ENCODE data around the gene PROM1. TPM values are rescaled to one million over a fixed set of nuclear protein-coding genes. Genes with fewer than 3 reads are reported as not detected.

Gene PROM1
- polyA plus RNA-seq, 1 donor = 44.6 TPM

DNA sequence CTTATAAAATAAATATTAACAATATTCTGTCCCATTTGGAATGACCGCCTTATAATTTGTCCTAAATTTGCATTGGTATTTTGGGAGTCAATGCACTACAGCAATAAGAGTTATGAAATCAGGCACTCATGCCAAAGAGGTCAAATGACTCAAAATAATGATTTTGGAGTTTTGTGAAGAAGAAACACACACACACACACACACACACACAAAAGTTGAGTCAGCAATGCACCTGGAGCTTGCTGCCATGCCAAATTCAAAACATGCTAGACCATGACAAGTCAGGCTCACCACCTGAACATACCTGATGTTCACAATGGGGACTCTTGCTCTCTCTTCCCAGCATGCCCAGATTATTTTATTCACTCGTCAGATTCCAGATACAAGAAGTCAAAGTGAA lies 56.7 kb downstream of the PROM1 start:
- no peak for DNase-seq

DNA sequence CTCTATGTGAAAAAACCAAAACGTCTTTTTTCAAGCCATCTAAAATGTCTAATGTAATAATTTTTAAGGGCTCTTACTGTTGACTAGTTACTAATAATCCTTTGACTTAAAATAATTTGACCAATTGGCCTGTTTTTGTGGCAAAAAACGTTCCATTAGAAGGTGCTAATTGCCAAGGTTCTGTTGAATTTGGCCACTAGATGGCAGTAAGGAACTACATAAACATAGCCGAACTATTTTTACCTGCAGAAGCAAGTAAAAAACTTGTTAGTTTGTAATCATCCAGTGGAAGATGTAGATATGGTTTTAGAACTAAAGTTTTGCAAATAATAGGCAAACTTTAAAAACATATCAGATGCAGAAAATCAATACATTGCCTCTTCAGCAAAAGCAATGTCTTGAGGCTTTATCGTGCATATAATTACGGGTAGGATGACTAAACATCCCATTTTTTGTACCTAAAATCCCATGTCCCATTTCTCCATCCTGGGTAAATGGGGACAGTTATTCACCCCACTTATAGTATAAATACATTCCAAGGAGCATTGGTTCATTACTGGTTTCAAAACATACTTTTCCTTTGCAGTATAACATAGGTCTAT lies 57.6 kb downstream of the PROM1 start:
- DNase-seq = peak; percentile 61

DNA sequence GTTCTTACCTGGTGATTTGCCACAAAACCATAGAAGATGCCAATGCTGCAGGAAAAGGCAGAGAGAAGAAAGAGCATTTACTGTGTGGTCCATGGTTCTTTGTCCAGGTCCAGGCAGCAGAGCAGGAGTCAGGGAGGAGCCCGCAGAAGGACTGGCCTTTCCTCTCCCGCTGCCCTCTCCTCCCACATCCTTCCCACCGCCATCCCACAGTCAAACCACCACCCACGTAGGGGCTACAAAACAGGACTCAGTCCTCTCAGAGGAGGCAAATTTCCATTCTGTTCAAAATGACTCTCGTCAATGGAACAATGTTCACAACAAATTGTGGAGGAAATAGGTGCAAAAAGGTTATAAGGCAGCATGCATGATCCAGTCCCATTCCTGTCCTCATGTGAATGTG lies 58.6 kb downstream of the PROM1 start:
- DNase-seq = no peak

DNA sequence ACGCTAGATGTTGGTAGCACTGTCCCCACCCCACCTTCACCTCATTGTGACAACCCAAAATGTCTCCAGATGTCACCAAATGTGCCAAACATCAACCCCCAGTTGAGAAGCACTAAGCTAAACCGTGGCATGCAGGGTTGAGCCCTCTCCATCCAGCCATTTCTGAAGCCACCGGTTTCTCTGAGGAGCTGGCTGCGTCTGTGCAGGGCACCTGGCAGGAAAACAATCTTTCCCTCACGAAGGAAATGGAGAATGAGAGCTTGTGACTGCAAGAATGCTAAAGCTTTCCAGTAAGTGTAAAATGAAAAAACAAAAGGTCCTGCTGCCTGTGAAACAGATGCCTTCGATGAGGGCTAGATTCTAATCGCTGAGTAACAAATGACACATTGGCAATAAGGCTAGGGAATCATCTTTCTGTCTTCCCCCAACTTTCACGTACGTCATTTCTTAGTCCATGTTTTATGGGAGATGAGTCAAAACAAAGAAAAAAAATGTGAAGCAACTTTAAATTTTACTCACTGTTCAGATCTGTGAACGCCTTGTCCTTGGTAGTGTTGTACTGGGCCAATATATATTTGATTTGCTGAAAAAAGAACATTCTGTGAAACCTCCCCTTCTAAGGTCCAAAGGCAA lies 59.9 kb downstream of the PROM1 start:
- DNase-seq = no peak

DNA sequence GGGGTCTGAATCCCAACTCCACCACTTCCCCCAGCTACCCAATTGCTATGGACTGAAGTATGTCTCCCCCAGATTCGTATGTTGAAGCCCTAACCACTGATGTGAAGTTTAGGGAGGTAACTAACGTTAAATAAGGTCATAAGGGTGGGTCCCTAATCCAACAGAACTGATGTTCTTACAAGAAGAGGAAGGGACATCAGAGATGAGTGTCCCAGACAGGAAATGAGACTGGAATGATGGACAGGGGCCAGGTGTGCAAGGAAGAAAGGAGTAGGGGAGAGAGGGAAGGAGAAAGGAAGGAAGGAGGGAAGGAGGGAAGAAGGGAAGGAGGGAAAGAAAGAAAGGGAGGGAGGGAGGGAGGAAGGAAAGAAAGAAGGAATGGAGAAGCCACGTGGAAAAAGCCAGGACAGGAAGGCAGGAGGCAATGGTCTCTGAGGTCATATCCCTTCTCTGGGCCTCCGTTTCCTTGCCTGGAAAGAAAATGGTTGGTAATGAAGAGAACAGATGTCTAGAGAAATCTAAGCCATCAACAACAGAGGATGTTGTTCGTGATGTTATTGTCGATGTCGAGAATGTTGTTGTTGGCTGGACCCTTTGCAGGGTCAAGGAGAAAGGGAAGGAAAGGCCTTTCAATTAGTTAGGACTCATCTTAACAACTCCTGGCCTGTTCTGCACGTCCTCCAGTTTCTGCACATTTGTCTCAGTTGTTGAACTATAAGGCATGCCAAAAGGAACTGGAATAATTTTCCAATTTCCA lies 61.8 kb downstream of the PROM1 start:
- no peak for DNase-seq

DNA sequence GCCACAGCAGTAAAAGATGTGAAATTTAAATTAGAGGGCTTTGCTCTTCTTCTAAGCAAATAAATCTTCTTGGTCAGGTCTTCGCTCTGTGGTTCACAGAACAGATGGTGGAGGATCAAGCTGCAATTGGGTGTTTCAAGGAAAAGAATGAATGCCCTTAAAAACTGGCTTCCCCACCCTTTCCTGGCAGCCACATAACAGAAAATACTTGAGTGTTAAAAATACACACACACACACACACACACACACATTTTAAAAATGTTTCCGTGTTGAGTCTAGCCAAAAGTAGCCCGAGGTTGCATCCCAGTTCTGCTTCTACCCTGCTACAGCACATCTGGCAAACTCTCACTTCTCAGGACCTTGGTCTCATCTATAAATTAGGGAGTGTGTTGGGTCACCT lies 64.2 kb downstream of the PROM1 start:
- no peak for DNase-seq

DNA sequence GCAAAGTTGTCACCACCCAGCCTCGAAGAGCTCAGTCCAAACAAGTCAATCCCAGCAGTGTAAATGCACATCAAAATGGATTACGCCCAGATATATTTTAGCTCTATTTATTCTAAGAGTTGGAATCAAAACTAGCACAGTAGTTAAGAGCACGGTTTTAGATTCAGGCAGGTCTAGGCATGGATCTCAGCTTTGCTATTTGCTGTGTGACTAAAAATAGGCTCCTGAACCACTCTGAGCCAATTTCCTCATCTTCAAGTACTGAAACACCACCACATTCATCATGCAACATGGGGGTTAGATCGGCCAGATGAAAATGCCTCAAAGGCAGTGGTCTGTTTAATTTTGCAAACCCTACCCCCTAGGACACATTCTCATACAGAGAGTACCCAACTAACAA lies 65.0 kb downstream of the PROM1 start:
- no peak for DNase-seq

DNA sequence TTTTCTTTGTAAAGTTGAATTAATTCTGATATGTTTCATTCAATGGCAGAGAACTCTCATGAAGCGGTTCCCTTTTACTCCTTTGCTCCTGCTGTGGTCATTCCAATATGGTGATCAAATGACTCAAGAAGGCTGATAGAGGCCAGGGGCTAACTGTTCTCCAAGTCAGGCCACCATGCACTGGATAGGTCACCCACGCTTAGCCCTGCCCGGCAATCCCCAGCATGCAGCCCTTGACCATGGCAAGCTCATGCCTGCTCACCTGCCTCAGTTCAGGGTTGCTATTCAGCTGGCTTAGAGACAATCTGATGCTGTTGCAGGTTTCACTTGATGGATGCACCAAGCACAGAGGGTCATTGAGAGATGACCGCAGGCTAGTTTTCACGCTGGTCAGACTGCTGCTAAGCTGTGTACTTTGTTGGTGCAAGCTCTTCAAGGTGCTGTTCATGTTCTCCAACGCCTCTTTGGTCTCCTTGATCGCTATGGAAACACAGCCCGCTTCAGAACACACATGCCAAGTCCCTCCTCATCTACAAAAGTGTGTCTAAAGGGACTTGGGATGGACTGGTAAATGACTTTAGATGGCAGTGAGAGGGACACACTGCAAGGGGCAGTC lies 65.7 kb downstream of the PROM1 start:
- DNase-seq = no peak

DNA sequence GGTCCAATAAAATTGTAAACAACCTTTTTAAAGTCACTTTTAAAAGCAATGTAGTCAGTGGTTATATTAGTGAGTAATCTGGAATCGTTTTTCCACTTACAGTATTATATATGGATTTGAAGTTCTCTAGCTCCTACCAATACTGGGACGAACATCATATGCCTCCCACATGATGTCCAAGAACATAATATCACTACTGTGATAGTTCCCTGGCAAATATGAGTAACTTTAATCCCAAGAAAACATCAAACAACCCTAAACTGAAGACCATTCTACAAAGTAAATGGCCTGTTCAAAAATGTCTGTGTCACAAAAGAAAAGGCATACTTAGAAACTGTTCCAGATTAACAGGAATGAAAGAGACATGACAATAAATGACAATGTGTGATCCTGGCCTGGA lies 67.3 kb downstream of the PROM1 start:
- no peak for DNase-seq

DNA sequence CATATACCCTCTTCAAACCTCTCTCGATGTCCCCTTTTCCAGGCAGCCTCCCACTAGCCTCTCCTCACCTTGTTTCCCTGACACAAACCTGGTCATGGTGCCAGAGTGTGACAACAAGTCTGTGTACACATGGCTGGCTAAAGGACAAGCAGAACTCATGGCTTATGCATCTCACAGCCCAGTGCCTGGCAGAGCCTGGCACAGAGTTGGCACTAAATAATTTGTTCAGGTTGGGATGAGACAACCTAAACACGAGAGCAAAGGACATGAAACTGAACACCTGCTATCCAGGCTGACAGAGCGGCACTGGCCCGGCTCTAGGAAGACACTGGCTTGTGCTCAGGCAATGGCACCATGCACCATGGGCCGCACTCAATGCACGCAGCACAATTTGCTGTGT lies 72.7 kb downstream of the PROM1 start:
- no peak for DNase-seq

DNA sequence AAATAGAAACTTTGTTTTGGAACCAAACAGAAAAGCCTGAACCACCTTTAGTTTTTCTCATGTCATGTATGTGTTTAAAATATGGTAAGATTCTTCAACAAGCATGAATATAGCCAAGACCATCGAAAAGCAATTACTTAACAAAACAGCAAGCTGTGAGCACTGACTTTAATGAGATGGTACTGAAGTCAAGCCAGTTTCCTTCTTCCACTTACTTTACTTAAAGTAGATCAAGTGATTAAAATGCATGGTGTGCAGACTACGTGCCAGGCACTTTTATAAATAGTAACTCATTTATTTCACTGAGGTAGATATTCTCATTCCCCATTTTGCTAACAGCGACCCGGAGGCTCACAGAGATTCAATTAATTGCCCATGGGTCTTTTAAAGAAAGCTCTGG lies 74.7 kb downstream of the PROM1 start:
- DNase-seq = no peak

DNA sequence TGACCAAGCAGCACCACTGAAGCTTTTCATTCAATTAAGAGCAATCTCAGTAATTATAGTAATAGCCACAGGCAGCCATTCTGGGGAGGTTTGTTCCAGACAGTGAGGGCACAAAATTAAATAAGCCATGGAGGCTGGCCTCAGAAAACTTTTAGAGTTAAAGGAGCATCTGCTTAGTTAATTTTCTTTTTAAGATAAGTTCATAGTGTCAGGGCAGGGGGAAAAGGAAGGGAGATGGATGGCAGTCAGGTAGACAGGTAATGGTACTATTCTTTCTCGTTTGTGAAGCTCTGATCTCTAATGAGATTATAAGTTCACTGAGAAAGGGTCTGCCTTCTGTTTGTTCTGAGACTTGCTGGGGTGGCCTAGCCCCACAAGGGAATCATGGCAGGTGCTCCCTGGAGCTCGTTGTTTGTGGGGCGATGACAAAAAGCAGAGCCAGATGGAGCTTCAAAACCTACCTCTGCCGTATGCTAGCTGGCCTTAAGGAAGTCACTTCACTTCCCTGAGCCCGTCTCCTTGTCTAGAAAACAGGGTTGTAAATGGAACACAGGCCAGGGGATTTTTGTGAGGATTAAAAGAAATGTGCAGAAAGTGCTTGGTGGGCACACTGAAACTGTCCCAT lies 76.2 kb downstream of the PROM1 start:
- DNase-seq = no peak

DNA sequence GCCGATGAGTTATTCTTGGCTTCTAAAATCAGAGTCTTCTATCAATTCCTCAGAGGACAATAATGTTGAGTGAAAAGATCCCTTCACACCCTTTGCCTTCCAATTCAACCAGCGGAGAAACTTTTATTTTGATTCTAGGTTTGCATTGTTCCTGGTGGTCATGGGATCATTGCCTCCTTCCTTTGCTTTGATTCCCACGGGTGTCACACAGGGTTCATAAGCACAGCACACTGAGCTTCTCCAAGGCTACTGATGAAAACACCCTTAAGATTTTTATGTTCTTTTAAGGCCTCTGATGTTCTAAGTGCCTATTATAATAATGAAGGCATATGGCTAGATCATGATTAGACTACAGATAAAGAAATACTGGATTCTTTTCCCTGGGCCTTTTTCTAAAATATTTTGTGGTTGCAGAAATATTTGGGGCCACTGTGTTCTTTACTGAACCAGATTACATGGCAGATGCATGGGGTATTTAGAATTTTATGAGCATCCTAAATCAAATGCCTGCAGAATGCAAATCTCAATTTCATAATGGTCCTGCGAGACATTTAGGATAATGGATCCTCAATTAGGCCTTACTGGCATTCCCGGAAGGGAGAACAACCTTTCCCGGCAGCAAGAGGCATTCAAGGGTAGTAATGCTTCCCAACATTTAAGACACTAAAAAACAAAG lies 76.9 kb downstream of the PROM1 start:
- DNase-seq = no peak

DNA sequence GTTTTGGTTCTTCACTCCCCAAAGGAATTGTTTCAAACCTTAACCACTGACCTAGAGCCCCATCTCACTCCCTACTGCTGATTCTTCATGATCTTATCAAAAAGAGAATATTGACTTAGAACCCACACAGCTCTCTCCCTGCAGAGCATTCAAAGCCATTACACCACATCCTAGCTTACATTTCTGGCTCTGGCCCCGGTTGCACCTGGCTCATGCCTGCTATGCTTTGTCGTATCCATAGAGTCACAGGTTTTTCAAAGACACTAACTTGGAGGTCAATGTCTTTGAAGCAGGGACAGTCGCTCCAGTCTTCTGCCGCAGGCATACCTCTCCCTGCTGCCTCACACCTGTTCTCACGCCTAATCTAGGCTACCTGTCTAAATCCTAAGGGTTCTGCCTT lies 78.1 kb downstream of the PROM1 start:
- DNase-seq = no peak

DNA sequence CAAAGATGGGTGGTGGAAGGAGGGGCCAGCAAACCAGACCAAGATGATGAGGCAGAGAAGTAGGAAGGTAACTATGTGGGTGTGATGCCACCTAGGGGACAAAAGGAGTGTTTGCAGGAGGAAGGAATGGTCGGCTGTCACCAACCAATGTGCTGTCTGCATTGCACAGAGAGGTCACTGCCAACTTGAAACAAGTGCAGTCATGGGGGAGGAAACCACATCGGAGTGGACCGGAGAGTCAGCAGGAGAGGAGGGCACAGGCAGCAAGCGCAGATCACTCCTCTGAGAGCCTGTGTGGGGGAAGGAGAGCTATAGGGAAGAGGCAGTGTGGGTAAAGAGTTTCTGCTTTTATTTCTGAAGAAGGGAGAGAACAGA lies 82.4 kb downstream of the PROM1 start:
- peak; percentile 72 for DNase-seq

DNA sequence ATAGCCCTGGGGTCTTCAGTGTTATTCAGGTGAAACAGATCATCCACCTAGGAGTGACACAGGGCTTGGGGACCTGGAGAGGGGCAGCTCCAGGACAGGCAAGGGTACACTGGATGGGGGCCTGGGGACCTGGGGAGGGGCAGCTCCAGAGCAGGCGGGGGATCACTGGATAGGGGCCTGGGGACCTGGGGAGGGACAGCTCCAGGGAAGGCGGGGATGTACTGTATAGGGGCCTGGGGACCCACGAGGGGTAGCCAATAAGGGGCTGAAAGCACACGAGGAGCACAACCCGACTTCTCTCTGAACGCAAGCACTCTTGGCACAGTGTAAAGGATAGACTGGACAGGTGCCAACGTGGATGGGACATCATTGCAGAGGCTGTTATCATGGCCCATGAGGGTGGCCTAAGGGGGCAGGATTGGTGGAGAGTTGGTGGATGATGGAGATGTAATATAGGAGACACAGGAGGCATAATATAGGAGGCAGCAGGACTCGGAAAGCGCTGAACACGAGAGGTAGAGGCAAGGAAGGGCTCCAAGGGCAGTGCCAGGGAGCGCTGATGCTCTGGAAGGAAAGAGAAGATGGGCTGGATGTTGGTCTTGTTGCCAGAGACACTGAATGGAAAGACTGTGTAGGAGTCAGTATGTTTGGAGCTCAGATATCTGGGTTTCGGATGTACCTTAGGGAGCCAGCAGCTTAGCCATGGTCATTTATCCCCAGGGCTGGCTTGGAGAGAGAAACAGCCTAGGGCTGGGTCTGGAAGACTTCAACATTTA lies 82.9 kb downstream of the PROM1 start:
- no peak for DNase-seq

DNA sequence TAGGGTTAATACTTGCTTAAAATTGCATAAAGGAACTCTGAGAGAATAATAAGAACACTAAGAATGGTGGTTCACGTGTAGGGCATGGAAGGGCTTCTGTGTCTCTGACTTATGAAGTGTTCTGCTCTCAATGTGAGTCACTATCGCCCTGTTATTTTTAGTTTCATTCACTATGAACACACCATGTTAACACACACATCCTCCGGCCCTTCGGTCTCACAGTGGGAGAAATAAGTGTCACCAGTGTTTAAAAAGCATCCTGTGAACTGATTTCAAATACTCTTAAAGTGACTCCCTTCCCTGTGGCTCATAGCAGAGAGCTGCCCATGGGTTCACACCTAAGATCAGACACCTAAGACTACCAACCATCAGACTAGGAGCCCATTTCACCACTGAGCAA lies 87.0 kb downstream of the PROM1 start:
- DNase-seq = no peak

DNA sequence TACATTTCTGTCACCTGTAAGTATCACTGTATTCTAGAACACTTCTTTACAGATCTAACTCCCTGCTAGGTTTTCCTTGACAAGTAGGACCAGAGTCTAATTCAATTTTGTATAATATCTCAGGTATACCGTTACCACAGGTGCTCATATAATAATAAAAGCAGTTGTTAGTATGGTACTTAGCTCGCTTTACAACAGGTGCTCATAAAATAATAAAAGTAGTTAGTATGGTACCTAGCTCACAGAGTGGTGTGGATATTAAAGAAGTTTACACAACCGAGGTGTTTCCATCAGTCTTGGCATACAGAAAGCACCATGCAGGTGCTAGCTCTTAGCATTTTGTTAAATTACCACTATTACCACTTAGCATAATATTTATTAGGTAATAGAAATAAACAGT lies 88.0 kb downstream of the PROM1 start:
- DNase-seq = no peak

DNA sequence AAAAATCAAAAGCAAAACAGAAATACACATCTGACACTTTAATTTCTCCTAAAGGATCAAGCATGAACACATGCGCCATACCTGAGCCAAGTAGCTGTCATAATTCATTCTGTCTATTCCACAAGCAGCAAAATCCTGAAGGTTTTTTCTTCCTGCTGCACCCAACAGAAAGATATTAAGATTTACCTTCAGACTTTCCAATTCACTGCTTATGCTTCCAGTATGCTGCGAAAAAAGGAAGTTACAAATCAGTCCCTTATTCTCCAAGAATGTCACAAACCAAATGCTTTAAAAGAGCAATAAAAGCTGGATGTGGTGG lies 91.7 kb downstream of the PROM1 start:
- no peak for DNase-seq

DNA sequence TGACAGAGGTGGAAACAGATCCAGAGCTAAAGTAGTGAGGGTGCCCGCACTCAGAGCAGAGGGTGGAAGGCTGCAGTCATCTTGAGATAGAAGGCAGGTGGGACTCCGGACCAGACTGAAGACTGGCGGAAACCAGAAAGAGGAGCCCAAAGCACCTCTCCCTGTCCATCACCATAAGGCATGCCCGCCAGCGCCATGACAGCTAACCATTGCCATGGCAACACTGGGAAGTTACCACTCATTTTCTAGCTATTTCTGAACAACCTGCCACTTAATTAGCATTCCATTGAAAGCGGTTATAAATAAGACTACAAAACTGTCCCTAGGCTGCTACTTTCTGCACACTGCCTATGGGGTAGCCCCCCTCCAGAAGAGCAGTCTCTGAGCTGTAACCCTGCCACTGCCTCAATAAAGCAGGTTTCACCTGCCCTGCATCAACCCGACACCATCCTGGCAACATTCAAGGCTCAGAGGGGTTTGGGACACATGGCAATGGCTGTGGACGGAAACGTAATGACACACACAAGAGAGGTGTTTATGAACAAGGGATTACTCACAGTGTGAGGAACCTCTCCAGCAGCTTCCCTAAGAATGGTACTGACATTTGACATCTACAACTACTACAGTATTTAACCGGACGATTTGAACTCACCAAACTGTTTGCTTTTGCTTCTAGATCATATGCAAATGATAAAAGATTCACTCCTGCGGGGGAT lies 93.1 kb downstream of the PROM1 start:
- DNase-seq = no peak

DNA sequence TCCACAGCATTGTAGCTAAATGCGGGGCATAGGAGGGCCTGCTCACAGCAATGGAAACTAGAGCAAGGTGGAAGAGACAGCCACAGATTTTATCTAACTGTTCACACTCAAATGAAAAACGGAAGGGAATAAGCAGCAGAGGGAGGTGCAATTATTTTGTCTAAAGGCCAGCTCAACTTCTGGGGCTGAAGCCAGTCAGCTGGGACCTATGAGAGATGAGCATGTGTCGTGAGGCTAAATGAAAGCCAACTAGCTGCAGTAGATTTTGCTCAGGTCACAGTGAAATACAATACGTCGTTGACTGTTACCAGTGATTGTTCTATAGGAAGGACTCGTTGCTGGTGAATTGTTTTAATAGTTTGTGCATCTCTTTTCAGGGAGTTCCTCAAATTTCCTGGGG lies 94.4 kb downstream of the PROM1 start:
- DNase-seq = no peak

Measured in left kidney (tissue), 2 donors.